Mucosa of rectum (tissue), 2 donors: ENCODE results near the gene TUBAL3.

ENCODE experiments used
- H3K27ac ChIP-seq, 2 donors: one replicate each; pipeline ENCODE4 v1.7.0; 2013; ENCODE audit warnings: inconsistent platforms in 2 of 2, low read depth in 2 of 2, low read length in 2 of 2
- H3K27me3 ChIP-seq, 2 donors: one replicate each; pipeline ENCODE4 v1.7.0; 2013; ENCODE audit warnings: low read length in 2 of 2; ENCODE audit not compliant: control insufficient read depth in 2 of 2, insufficient read depth in 2 of 2
- H3K36me3 ChIP-seq, 2 donors: one replicate each; pipeline ENCODE4 v1.7.0; 2013; ENCODE audit warnings: low read length in 2 of 2; ENCODE audit not compliant: control insufficient read depth in 2 of 2, insufficient read depth in 2 of 2
- H3K4me1 ChIP-seq, 2 donors: one replicate each; pipeline ENCODE4 v1.7.0; 2013; ENCODE audit warnings: low read length in 2 of 2, mild to moderate bottlenecking in 1 of 2; ENCODE audit not compliant: control insufficient read depth in 2 of 2, insufficient read depth in 2 of 2
- H3K4me3 ChIP-seq, 2 donors: one replicate each; pipeline ENCODE4 v1.7.0; 2013; ENCODE audit warnings: low read length in 2 of 2
- H3K9ac ChIP-seq, 2 donors: one replicate each; pipeline ENCODE4 v1.7.0; 2013; ENCODE audit warnings: low read length in 2 of 2, low read depth in 1 of 2, mild to moderate bottlenecking in 1 of 2
- H3K9me3 ChIP-seq, 2 donors: one replicate each; pipeline ENCODE4 v1.7.0; 2013; ENCODE audit warnings: low read length in 2 of 2; ENCODE audit not compliant: control insufficient read depth in 2 of 2
- donor health status: healthy.
- donor health status: Normal muscosa, but diverticular disease.

TUBAL3 gene

GRCh38 chr10:5445006-5445405, 40.4 kb upstream of the TUBAL3 start:
- Histone ChIP-seq H3K4me3 (no peak overlapping the region), H3K27me3 (no peaks in the 10 kb centered on the region), H3K36me3 (no peaks in the 10 kb centered on the region), H3K9ac (peak overlapping the region in 1 of 2 donors; percentile 98), H3K27ac (peak overlapping the region; percentile 94 to 98), H3K4me1 (peaks cover 12 to 35% of the 10 kb centered on the region in 2 donors), H3K9me3 (no peaks in the 10 kb centered on the region)

GRCh38 chr10:5443429-5443828, 38.8 kb upstream of the TUBAL3 start:
- H3K36me3 ChIP-seq: no peaks in the 10 kb centered on the region
- H3K9me3 ChIP-seq: no peaks in the 10 kb centered on the region
- H3K9ac ChIP-seq: peak overlapping the region in 1 of 2 donors; percentile 3
- H3K27ac ChIP-seq: peak overlapping the region; percentile 79 to 85
- H3K27me3 ChIP-seq: no peaks in the 10 kb centered on the region
- H3K4me3 ChIP-seq: no peak overlapping the region
- peaks cover 10 to 30% of the 10 kb centered on the region in 2 donors for H3K4me1 ChIP-seq

- Histone ChIP-seq H3K9ac (peak overlapping the region in 1 of 2 donors; percentile 3), H3K27me3 (no peaks in the 10 kb centered on the region), H3K4me3 (no peak overlapping the region), H3K9me3 (no peaks in the 10 kb centered on the region), H3K27ac (peak overlapping the region; percentile 79 to 85), H3K36me3 (no peaks in the 10 kb centered on the region), H3K4me1 (peaks cover 10 to 30% of the 10 kb centered on the region in 2 donors)
Observed at GRCh38 chr10:5442990-5443370, 38.4 kb upstream of the TUBAL3 start.

- H3K4me3 ChIP-seq: peak overlapping the region in 1 of 2 donors; percentile 23
- H3K27ac ChIP-seq: peak overlapping the region; percentile 79 to 85
- peak overlapping the region in 1 of 2 donors; percentile 39 for H3K9ac ChIP-seq
- H3K9me3 ChIP-seq: no peaks in the 10 kb centered on the region
- peaks cover 10 to 30% of the 10 kb centered on the region in 2 donors for H3K4me1 ChIP-seq
- no peaks in the 10 kb centered on the region for H3K27me3 ChIP-seq
- H3K36me3 ChIP-seq: no peaks in the 10 kb centered on the region
Observed at GRCh38 chr10:5442065-5442989, 37.7 kb upstream of the TUBAL3 start.

GRCh38 chr10:5441106-5441505, 36.5 kb upstream of the TUBAL3 start:
- H3K9me3 ChIP-seq: no peaks in the 10 kb centered on the region
- H3K9ac ChIP-seq: no peak overlapping the region
- H3K27me3 ChIP-seq: no peaks in the 10 kb centered on the region
- no peak overlapping the region for H3K27ac ChIP-seq
- H3K4me3 ChIP-seq: no peak overlapping the region
- H3K36me3 ChIP-seq: no peaks in the 10 kb centered on the region
- H3K4me1 ChIP-seq: peaks cover 9 to 30% of the 10 kb centered on the region in 2 donors

GRCh38 chr10:5440206-5440605, 35.6 kb upstream of the TUBAL3 start:
- Histone ChIP-seq H3K27me3 (no peaks in the 10 kb centered on the region), H3K9ac (no peak overlapping the region), H3K4me3 (no peak overlapping the region), H3K9me3 (no peaks in the 10 kb centered on the region), H3K4me1 (peaks cover 7 to 22% of the 10 kb centered on the region in 2 donors), H3K27ac (no peak overlapping the region), H3K36me3 (no peaks in the 10 kb centered on the region)

GRCh38 chr10:5435328-5435727, 30.7 kb upstream of the TUBAL3 start:
- Histone ChIP-seq H3K9me3 (no peaks in the 10 kb centered on the region), H3K36me3 (no peaks in the 10 kb centered on the region), H3K27ac (no peak overlapping the region), H3K27me3 (no peaks in the 10 kb centered on the region), H3K4me3 (no peak overlapping the region), H3K9ac (no peak overlapping the region), H3K4me1 (no peaks in the 10 kb centered on the region)

GRCh38 chr10:5434017-5434753, 29.6 kb upstream of the TUBAL3 start:
- Histone ChIP-seq H3K36me3 (no peaks in the 10 kb centered on the region), H3K9ac (no peak overlapping the region), H3K9me3 (no peaks in the 10 kb centered on the region), H3K4me1 (no peaks in the 10 kb centered on the region), H3K27ac (no peak overlapping the region), H3K4me3 (no peak overlapping the region), H3K27me3 (no peaks in the 10 kb centered on the region)

GRCh38 chr10:5433182-5433581, 28.6 kb upstream of the TUBAL3 start:
- no peak overlapping the region for H3K27ac ChIP-seq
- H3K36me3 ChIP-seq: no peaks in the 10 kb centered on the region
- H3K9ac ChIP-seq: no peak overlapping the region
- H3K9me3 ChIP-seq: no peaks in the 10 kb centered on the region
- H3K27me3 ChIP-seq: no peaks in the 10 kb centered on the region
- no peak overlapping the region for H3K4me3 ChIP-seq
- no peaks in the 10 kb centered on the region for H3K4me1 ChIP-seq

- no peak overlapping the region for H3K27ac ChIP-seq
- H3K27me3 ChIP-seq: no peaks in the 10 kb centered on the region
- no peaks in the 10 kb centered on the region for H3K36me3 ChIP-seq
- H3K9ac ChIP-seq: no peak overlapping the region
- H3K4me1 ChIP-seq: no peaks in the 10 kb centered on the region
- H3K9me3 ChIP-seq: no peaks in the 10 kb centered on the region
- no peak overlapping the region for H3K4me3 ChIP-seq
Observed at GRCh38 chr10:5428133-5428532, 23.5 kb upstream of the TUBAL3 start.
